ENCODE data around the gene NOMO2. TPM values are rescaled to one million over a fixed set of nuclear protein-coding genes. Genes with fewer than 3 reads are reported as not detected.
"Not testable (repeated sequence)": the region's sequence is repeated elsewhere in the genome, so short reads cannot be mapped to it uniquely, and the experiment has no call there.

The NOMO2 gene
- polyA plus RNA-seq, 3 donors = 26.1 to 76.8 (median 66.0) TPM

GRCh38 chr16:18585789-18586188, 23.9 kb upstream of the NOMO2 start:
- 94% methylated on average over 9 of the region's 10 CpGs for WGBS (ENCODE audit: insufficient coverage)

DNA sequence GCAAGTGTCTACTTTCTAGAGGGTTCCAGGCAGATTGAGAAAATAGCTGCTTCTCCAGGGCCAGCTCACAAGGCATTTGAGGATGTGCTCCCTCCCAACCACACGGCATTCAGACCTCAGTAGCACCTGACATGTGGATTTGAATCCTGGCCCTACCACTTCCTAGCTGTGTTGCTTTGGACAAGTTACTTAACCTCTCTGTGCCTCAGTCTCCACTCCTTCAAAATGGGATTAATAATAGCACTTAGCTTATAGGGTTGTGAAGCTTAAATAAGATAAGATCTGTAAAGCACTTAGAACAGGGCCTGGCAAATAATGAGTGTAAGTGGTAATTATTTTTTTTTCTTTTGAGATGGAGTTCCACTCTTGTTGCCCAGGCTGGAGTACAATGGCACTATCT, 21.0 kb upstream of the NOMO2 start:
- intact Hi-C loops (cut with micrococcal nuclease) = no loop called here
- H3K9ac ChIP-seq (ENCODE audit: insufficient read depth, low read length, poor library complexity, severe bottlenecking) = no peak overlapping the region
- no peaks in the 10 kb centered on the region for H3K36me3 ChIP-seq (replicated peaks in 1 of 2; ENCODE audit: control insufficient read depth in 1 of 2, insufficient read depth in 2 of 2, low read length in 2 of 2)
- WGBS (ENCODE audit: insufficient coverage) = 100% methylated on average over 1 of the region's 1 CpG
- peaks cover 21 to 29% of the 10 kb centered on the region in 2 donors for H3K4me1 ChIP-seq (ENCODE audit: control insufficient read depth in 1 of 2, insufficient read depth in 2 of 2, low read length in 2 of 2)
- no peaks in the 10 kb centered on the region for H3K9me3 ChIP-seq (replicated peaks in 1 of 2; ENCODE audit: control insufficient read depth in 1 of 2, insufficient read depth in 1 of 2, low read length in 2 of 2)
- no peak overlapping the region for H2AFZ ChIP-seq (ENCODE audit: insufficient read depth, low read depth, low read length, poor library complexity, severe bottlenecking)
- H3K4me3 Mint-ChIP-seq = no peak overlapping the region
- no peak overlapping the region for H3K27ac ChIP-seq (ENCODE audit: low read depth in 1 of 2, low read length in 2 of 2)
- no peaks in the 10 kb centered on the region for H3K27me3 ChIP-seq (ENCODE audit: control insufficient read depth in 2 of 2, insufficient read depth in 2 of 2, low read length in 2 of 2)
- H3K9me3 Mint-ChIP-seq = peaks cover 0 to 4% (median 0%) of the 10 kb centered on the region in 7 donors
- H3K4me2 ChIP-seq (replicated peaks; ENCODE audit: extremely low read depth, low read length, poor library complexity, severe bottlenecking) = no peak overlapping the region
- DNase-seq = no peak
- TF ChIP-seq, protein P1, sequence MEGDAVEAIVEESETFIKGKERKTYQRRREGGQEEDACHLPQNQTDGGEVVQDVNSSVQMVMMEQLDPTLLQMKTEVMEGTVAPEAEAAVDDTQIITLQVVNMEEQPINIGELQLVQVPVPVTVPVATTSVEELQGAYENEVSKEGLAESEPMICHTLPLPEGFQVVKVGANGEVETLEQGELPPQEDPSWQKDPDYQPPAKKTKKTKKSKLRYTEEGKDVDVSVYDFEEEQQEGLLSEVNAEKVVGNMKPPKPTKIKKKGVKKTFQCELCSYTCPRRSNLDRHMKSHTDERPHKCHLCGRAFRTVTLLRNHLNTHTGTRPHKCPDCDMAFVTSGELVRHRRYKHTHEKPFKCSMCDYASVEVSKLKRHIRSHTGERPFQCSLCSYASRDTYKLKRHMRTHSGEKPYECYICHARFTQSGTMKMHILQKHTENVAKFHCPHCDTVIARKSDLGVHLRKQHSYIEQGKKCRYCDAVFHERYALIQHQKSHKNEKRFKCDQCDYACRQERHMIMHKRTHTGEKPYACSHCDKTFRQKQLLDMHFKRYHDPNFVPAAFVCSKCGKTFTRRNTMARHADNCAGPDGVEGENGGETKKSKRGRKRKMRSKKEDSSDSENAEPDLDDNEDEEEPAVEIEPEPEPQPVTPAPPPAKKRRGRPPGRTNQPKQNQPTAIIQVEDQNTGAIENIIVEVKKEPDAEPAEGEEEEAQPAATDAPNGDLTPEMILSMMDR (IDR thresholded peaks at IDR 0.05) = no peak
- H3K27me3 Mint-ChIP-seq (ENCODE audit: low read depth in 3 of 3) = peaks cover 0 to 2% (median 0%) of the 10 kb centered on the region in 3 donors
- H3K36me3 Mint-ChIP-seq = no peaks in the 10 kb centered on the region
- H4K20me1 ChIP-seq (ENCODE audit: insufficient read depth, low read length) = no peaks in the 10 kb centered on the region
- peaks cover 27% of the 10 kb centered on the region for H3K4me1 Mint-ChIP-seq
- peak overlapping the region in 1 of 7 donors; percentile 16 for H3K27ac Mint-ChIP-seq
- no peaks in the 10 kb centered on the region for H3K79me2 ChIP-seq (ENCODE audit: insufficient read depth, low read length)
- H3K4me3 ChIP-seq (replicated peaks in 1 of 3; ENCODE audit: low read depth in 2 of 3, low read length in 3 of 3) = no peak overlapping the region

More at GRCh38 chr16:18585789-18586188, 23.9 kb upstream of the NOMO2 start:
- H3K27me3 ChIP-seq (ENCODE audit: control insufficient read depth in 2 of 2, insufficient read depth in 2 of 2, low read length in 2 of 2); H3K4me3 Mint-ChIP-seq; H3K4me3 ChIP-seq (replicated peaks in 1 of 3; ENCODE audit: low read depth in 2 of 3, low read length in 3 of 3); DNase-seq; H3K36me3 ChIP-seq (replicated peaks in 1 of 2; ENCODE audit: control insufficient read depth in 1 of 2, insufficient read depth in 2 of 2, low read length in 2 of 2); H3K4me2 ChIP-seq (replicated peaks; ENCODE audit: extremely low read depth, low read length, poor library complexity, severe bottlenecking); H3K79me2 ChIP-seq (ENCODE audit: insufficient read depth, low read length); intact Hi-C loops (cut with micrococcal nuclease); H3K27me3 Mint-ChIP-seq (ENCODE audit: low read depth in 3 of 3); H3K27ac ChIP-seq (ENCODE audit: low read depth in 1 of 2, low read length in 2 of 2); H4K20me1 ChIP-seq (ENCODE audit: insufficient read depth, low read length); H3K9me3 Mint-ChIP-seq; H3K9me3 ChIP-seq (replicated peaks in 1 of 2; ENCODE audit: control insufficient read depth in 1 of 2, insufficient read depth in 1 of 2, low read length in 2 of 2); H3K9ac ChIP-seq (ENCODE audit: insufficient read depth, low read length, poor library complexity, severe bottlenecking); H2AFZ ChIP-seq (ENCODE audit: insufficient read depth, low read depth, low read length, poor library complexity, severe bottlenecking); H3K36me3 Mint-ChIP-seq: not testable (repeated sequence)
- H3K4me1 ChIP-seq (ENCODE audit: control insufficient read depth in 1 of 2, insufficient read depth in 2 of 2, low read length in 2 of 2) = peaks cover 21 to 24% of the 10 kb centered on the region in 2 donors
- peak overlapping the region in 4 of 7 donors; percentile 8 to 84 (median 80) for H3K27ac Mint-ChIP-seq
- peaks cover 27% of the 10 kb centered on the region for H3K4me1 Mint-ChIP-seq

GRCh38 chr16:18580396-18580795, 18.5 kb upstream of the NOMO2 start:
- H3K9me3 Mint-ChIP-seq; H3K9ac ChIP-seq (ENCODE audit: insufficient read depth, low read length, poor library complexity, severe bottlenecking); H3K79me2 ChIP-seq (ENCODE audit: insufficient read depth, low read length); H3K4me2 ChIP-seq (replicated peaks; ENCODE audit: extremely low read depth, low read length, poor library complexity, severe bottlenecking); H3K27me3 Mint-ChIP-seq (ENCODE audit: low read depth in 3 of 3); H3K36me3 Mint-ChIP-seq; H3K4me3 ChIP-seq (replicated peaks in 1 of 3; ENCODE audit: low read depth in 2 of 3, low read length in 3 of 3); H3K4me1 Mint-ChIP-seq; H2AFZ ChIP-seq (ENCODE audit: insufficient read depth, low read depth, low read length, poor library complexity, severe bottlenecking); H3K36me3 ChIP-seq (replicated peaks in 1 of 2; ENCODE audit: control insufficient read depth in 1 of 2, insufficient read depth in 2 of 2, low read length in 2 of 2); intact Hi-C loops (cut with micrococcal nuclease); H3K27me3 ChIP-seq (ENCODE audit: control insufficient read depth in 2 of 2, insufficient read depth in 2 of 2, low read length in 2 of 2); H3K4me3 Mint-ChIP-seq; H3K4me1 ChIP-seq (ENCODE audit: control insufficient read depth in 1 of 2, insufficient read depth in 2 of 2, low read length in 2 of 2); H3K27ac ChIP-seq (ENCODE audit: low read depth in 1 of 2, low read length in 2 of 2); H3K9me3 ChIP-seq (replicated peaks in 1 of 2; ENCODE audit: control insufficient read depth in 1 of 2, insufficient read depth in 1 of 2, low read length in 2 of 2); H4K20me1 ChIP-seq (ENCODE audit: insufficient read depth, low read length): not testable (repeated sequence)
- WGBS (ENCODE audit: insufficient coverage) = 80% methylated on average over 2 of the region's 5 CpGs
- DNase-seq = peak in 1 of 3 donors; percentile 3
- peak overlapping the region in 2 of 7 donors; percentile 46 to 67 for H3K27ac Mint-ChIP-seq

DNA sequence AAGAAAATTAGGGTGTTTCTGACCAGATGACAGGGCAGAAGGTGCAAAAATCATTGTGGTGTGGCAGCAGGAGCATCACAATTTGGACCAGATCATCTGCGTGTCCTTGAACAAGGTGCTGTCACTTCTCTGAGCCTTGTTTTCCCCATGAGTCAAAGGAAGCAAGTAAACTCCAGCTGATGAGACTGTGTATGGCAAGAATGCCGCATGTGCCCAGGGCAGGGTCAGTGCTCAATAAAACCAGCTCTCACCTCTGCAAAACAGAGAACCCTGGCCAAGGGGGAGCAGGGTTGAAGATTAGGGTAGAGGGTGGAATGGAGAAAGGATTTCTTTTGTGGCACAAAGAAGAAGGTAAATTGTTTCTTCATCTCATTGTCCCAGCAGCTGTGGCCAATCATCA, 17.4 kb upstream of the NOMO2 start:
- H3K4me3 Mint-ChIP-seq; H3K36me3 Mint-ChIP-seq; DNase-seq; H3K36me3 ChIP-seq (replicated peaks in 1 of 2; ENCODE audit: control insufficient read depth in 1 of 2, insufficient read depth in 2 of 2, low read length in 2 of 2); H3K9ac ChIP-seq (ENCODE audit: insufficient read depth, low read length, poor library complexity, severe bottlenecking); intact Hi-C loops (cut with micrococcal nuclease); H3K4me1 ChIP-seq (ENCODE audit: control insufficient read depth in 1 of 2, insufficient read depth in 2 of 2, low read length in 2 of 2); H3K4me3 ChIP-seq (replicated peaks in 1 of 3; ENCODE audit: low read depth in 2 of 3, low read length in 3 of 3); H3K27ac Mint-ChIP-seq; H3K79me2 ChIP-seq (ENCODE audit: insufficient read depth, low read length); H3K4me1 Mint-ChIP-seq; H3K27me3 Mint-ChIP-seq (ENCODE audit: low read depth in 3 of 3); H2AFZ ChIP-seq (ENCODE audit: insufficient read depth, low read depth, low read length, poor library complexity, severe bottlenecking); H3K27ac ChIP-seq (ENCODE audit: low read depth in 1 of 2, low read length in 2 of 2); H3K9me3 Mint-ChIP-seq; H4K20me1 ChIP-seq (ENCODE audit: insufficient read depth, low read length); H3K4me2 ChIP-seq (replicated peaks; ENCODE audit: extremely low read depth, low read length, poor library complexity, severe bottlenecking); H3K9me3 ChIP-seq (replicated peaks in 1 of 2; ENCODE audit: control insufficient read depth in 1 of 2, insufficient read depth in 1 of 2, low read length in 2 of 2); H3K27me3 ChIP-seq (ENCODE audit: control insufficient read depth in 2 of 2, insufficient read depth in 2 of 2, low read length in 2 of 2): not testable (repeated sequence)
- 91% methylated on average over 1 of the region's 2 CpGs for WGBS (ENCODE audit: insufficient coverage)
